Right kidney (tissue), 1 donor: Measurements from ENCODE around the gene PRDM8.
A peak's percentile ranks its signal among the peaks of the same experiment; 100 is the strongest.

Source experiments
- DNase-seq: peaks from one replicate; pipeline ENCODE4 v3.0.0-alpha.2; 2016

PRDM8 gene

DNA sequence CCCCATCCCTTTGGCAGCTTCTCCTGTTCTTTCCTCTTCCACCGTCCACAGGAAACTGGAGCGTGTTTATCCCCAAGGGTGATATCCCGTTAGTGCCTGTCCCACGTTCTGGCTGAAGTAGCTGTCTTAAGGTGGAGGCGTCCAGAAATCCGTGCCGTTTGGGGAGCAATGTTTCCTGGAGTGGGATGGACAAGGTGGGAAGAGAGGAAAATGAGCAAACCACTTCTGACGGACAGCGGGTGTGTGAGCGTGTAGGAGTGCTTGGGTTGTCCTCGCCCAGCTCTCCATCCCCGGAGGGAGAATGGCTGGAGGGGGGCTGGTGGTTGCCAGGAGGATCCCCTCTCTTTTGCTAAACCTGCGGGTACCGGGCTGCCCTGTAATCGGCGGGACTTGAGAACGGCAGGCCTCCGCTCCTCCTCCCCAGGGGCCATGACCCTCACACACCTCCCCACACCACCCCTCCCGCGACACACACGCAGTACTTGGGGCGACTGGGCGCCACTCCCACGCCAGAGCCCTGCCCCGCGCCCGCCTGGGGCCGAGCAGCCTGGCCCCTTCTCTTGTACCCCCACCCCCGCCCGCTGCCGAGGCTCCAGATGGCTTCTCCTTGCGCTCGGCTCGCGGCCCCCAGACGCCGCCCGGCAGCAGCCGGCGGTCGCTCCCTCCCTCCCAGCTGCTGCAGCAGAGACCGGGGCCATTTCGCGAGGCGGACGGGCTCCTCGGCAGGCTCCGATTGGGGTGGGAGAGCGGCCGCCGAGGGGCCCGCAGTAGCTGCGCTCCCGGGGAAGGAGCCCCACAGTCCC is 13.9 kb upstream of the PRDM8 start:
- peak; percentile 54 for DNase-seq

GRCh38 chr4:80184053-80184824 is 13.1 kb upstream of the PRDM8 start:
- DNase-seq, result peak; percentile 83

- DNase-seq, result peak; percentile 45
These were observed 12.2 kb upstream of the PRDM8 start for GRCh38 chr4:80184825-80185756.

GRCh38 chr4:80185787-80186548 is 11.3 kb upstream of the PRDM8 start:
- no peak for DNase-seq

GRCh38 chr4:80186676-80187075 is 10.6 kb upstream of the PRDM8 start:
- DNase-seq, result no peak

DNA sequence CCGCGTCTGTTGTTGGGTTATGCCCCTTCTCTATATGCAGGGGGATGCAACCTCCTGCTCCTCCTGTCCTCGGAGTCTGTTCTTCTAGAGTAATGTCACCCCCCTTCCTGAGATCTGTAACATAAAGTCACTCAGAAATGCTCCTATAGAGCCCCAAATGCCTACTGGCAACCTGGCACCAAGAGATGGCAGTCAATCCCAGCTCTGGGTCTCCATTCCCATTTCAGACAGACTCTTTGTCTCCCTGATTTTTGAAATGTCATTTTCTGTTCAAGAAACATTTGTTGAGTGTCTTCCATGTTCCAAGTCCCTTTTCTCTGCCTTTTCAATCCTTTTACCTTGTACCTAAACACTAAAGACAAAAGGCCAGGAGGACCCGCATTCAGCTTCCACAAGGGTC is 9.6 kb upstream of the PRDM8 start:
- DNase-seq, result no peak

- no peak for DNase-seq
These were observed 8.9 kb upstream of the PRDM8 start for GRCh38 chr4:80188457-80188800.

- no peak for DNase-seq
These were observed 8.4 kb upstream of the PRDM8 start for GRCh38 chr4:80188801-80189458.

GRCh38 chr4:80189581-80189955 is 7.7 kb upstream of the PRDM8 start:
- DNase-seq, result no peak

GRCh38 chr4:80189956-80190677 is 7.2 kb upstream of the PRDM8 start:
- DNase-seq, result peak; percentile 37

DNA sequence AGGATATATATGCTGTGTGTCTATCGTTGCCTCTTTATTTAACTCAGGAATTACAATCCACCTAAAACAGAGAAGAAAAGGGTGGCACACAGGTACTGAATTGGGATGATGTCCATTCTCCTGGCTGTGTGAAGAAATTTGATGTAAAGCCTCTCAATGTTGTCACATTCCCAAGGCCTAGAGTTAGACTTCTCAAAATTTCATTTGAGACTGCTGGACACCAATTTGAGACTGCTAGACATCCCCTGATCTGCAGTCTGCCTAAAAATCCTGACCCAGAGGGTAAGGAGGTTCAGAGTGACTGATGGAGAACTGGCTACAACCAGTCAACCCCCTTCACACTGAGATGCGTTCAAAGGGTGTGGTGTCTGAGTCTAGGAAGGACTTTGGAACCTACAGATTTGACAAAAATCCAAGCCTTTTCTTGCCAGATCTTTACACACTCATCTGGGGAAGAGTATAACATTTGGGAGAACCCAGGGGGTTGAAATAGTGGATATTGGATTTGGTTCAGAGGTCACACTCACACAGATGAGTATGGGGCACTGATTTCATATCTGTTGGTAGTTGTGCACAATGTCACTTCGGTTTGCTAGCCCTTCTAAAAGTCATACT is 4.9 kb upstream of the PRDM8 start:
- DNase-seq, result no peak

GRCh38 chr4:80192937-80193336 is 4.4 kb upstream of the PRDM8 start:
- no peak for DNase-seq

DNA sequence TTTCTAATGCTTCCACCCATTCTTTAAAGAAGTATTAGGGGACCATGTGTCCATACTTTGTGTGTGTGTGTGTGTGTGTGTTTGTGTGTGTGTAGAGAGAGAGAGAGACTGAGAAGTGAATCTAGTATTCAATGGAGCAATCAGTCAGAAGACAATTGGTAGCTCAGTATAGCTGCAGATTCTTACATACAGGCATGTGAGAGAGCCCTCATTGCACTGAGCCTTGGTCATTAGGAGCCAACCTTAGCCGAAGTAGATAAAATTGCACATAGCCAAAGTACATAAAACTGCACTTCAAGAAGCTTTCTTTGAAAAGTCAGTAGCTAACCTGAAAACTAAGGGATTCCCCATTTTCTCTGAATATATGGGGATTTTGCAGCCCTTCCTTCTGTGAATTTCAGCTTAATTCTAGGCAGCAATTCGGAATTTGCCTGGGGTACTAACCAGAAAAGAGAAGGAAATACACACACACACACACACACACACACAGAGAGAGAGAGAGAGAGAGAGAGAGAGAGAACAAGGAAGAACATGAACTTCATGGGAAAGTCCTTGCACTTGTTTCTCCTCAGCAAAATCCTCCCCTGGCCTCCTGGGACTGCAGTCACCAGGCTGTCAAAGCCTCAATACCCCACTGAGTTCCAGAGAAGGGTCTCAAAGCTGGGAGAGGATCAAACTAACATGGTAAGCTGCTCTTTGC is 1.7 kb upstream of the PRDM8 start:
- DNase-seq, result no peak

- peak; percentile 44 for DNase-seq
These were observed 913 bp upstream of the PRDM8 start for GRCh38 chr4:80196259-80196921.

DNA sequence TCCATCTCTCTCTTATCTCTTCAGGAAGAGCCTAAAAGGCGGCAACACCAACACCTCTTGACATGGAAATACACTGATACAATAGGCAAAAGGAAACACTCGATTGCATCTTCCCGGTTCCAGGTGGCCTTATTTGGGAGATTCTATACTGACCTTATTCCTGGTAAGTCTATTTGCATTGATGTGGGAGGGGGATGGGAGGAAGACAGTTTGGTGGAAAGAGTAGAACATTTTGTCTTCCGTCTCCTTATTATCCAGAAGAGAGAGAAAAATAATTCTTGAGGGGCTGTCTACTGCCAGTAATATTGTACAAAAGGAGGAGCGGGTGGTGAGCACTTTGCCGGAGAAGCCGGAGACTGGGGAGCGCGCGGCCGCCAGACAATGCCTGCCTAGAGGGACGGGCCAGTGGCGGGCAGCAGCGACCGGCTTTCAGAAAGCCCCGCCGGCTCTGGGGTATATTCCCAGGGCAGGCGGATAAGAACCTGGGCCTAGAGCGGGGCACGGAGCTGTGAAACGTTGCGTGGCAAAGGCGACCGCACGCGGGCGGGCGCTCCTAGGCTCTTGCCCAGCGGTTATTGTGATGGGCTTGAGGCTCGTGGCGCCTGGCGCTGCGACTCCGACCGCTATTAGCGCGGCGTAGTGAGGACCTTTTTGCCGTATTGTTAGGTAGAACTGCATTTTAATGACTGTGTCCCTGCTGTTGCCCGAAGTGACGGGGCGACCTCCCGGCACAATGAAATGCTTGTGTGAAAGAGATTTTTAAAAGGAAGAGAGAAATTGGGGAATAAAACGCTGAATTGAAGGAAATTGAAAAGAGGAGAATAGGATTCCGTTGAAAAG is 518 bp downstream of the PRDM8 start:
- DNase-seq, result peak; percentile 79

GRCh38 chr4:80198441-80198837 is 1.1 kb downstream of the PRDM8 start:
- DNase-seq, result no peak

GRCh38 chr4:80199004-80199560 is 1.8 kb downstream of the PRDM8 start:
- DNase-seq, result no peak

DNA sequence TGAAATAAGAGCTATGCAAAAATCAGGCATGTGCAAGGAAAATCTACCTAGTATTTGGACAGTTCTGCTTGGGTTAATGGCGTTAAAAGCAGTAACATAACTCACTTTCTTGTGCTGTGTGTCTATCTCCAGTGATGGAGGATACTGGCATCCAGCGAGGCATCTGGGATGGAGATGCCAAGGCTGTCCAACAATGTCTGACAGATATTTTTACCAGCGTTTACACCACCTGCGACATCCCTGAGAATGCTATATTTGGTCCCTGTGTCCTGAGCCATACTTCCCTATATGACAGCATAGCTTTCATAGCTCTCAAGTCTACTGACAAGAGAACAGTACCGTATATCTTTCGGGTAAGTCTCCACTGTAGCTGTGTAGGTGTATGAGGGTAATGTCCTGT is 2.6 kb downstream of the PRDM8 start:
- no peak for DNase-seq
